Smooth muscle cell (in vitro differentiated cells): ENCODE measurements around the gene KLHDC7B. TPM values are rescaled to one million over a fixed set of nuclear protein-coding genes. Genes with fewer than 3 reads are reported as not detected.
A peak's percentile ranks its signal among the peaks of the same experiment; 100 is the strongest.

ENCODE experiments used
- DNase-seq: peaks from one replicate; lab custom pipeline; 2025; ENCODE audit not compliant: unreplicated experiment; lab: John Stamatoyannopoulos, UW
- H2AFZ ChIP-seq: fragments of 200-600 bp; sonication (generic); 2 replicates; pipeline ENCODE4 v1.6.0; 2016; ENCODE audit warnings: antibody characterized with exemption, low read depth, mild to moderate bottlenecking
- H3F3A ChIP-seq: fragments of 200-600 bp; sonication (generic); 2 replicates; pipeline ENCODE4 v1.6.0; 2017; ENCODE audit warnings: antibody characterized with exemption, low read depth
- H3K27ac ChIP-seq: fragments of 200-600 bp; sonication (generic); 2 replicates; pipeline ENCODE4 v1.5.1; 2016; ENCODE audit warnings: low read depth, mild to moderate bottlenecking
- H3K27me3 ChIP-seq: fragments of 200-600 bp; sonication (generic); 2 replicates; pipeline ENCODE4 v1.6.1; 2016; ENCODE audit warnings: low read depth, mild to moderate bottlenecking
- H3K36me3 ChIP-seq: fragments of 200-600 bp; sonication (generic); 2 replicates; pipeline ENCODE4 v1.5.1; 2016; ENCODE audit warnings: low read depth
- H3K4me1 ChIP-seq: fragments of 200-600 bp; sonication (generic); 2 replicates; pipeline ENCODE4 v1.5.1; 2016; ENCODE audit warnings: low read depth
- H3K4me2 ChIP-seq: fragments of 200-600 bp; sonication (generic); 2 replicates; pipeline ENCODE4 v1.6.0; 2016; ENCODE audit warnings: mild to moderate bottlenecking
- H3K4me3 ChIP-seq: fragments of 200-600 bp; sonication (generic); 2 replicates; pipeline ENCODE4 v1.5.1; 2016; ENCODE audit warnings: mild to moderate bottlenecking
- H3K79me2 ChIP-seq: fragments of 200-600 bp; sonication (generic); 2 replicates; pipeline ENCODE4 v1.6.0; 2016; ENCODE audit warnings: low read depth, mild to moderate bottlenecking
- H3K9ac ChIP-seq: fragments of 200-600 bp; sonication (generic); 2 replicates; pipeline ENCODE4 v1.6.0; 2016; ENCODE audit warnings: low read depth
- H3K9me3 ChIP-seq: fragments of 200-600 bp; sonication (generic); replicated peaks from 2 replicates; pipeline ENCODE4 v1.5.1; 2016; ENCODE audit warnings: low read depth
- H4K20me1 ChIP-seq: fragments of 200-600 bp; sonication (generic); 2 replicates; pipeline ENCODE4 v1.6.0; 2016; ENCODE audit warnings: low read depth
- CTCF ChIP-seq: fragments of 200-600 bp; sonication (generic); IDR thresholded peaks from 2 replicates; pipeline ENCODE4 v1.5.1; 2017; ENCODE audit warnings: borderline replicate concordance, mild to moderate bottlenecking, antibody characterized with exemption; ENCODE audit not compliant: insufficient read depth, poor library complexity, severe bottlenecking
- WGBS: methylation state at CpG from one replicate; pipeline ENCODE4 v1.1.7; 2016; ENCODE audit warnings: low lambda C conversion rate; 5-methylcytosine and 5-hydroxymethylcytosine counted together
- polyA plus RNA-seq: library from polyadenylated mRNA; unstranded; fragments of >200 nt; fragmentation: Nextera tagmentation; extraction: Ambion mirVana; gene quantifications from 2 replicates; pipeline ENCODE4 v1.2.1, GENCODE V29; 2016
- total RNA-seq: library from RNA; depleted of rRNA; stranded (reverse); fragments of >200 nt; gene quantifications from 2 replicates; pipeline ENCODE4 v1.2.3, GENCODE V29; 2014

The KLHDC7B gene
- total and polyA plus RNA-seq, 2 experiments from 2014 or later: 1.1 to 1.5 TPM

- no peak for DNase-seq
- WGBS: 96% methylated on average over 8 of the region's 8 CpGs
- no peak overlapping the region for H3K4me2 ChIP-seq
Observed at GRCh38 chr22:50578776-50579310, 33.1 kb downstream of the KLHDC7B start.

DNA sequence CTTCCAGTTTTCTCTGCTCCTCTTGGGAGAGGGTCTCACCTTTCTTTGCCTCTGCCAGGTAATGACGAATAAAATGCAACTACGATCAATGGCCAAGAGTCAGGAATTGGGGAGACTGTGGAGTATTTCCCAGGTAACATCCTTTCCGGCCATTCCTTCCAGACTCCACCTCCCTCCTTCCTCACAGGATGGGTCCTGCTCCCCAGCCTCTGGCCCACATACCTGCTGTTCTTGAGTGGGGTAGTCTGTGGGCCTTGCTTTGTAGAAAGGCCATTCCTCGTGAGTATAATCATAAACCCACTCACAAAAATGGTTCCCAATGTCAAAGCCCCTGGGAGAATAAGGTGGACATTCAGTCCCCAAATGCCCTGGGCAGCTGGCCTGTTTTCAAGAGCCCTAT is 34.1 kb downstream of the KLHDC7B start:
- DNase-seq: no peak
- H3F3A ChIP-seq: no peaks in the 10 kb centered on the region
- H3K9me3 ChIP-seq: no peaks in the 10 kb centered on the region
- H2AFZ ChIP-seq: no peak overlapping the region
- H3K79me2 ChIP-seq: peaks cover 13% of the 10 kb centered on the region
- H3K4me2 ChIP-seq: no peak overlapping the region
- H3K27ac ChIP-seq: no peak overlapping the region
- TF ChIP-seq CTCF: no peak
- H3K4me1 ChIP-seq: peaks cover 6% of the 10 kb centered on the region
- H3K4me3 ChIP-seq: no peak overlapping the region
- H4K20me1 ChIP-seq: no peaks in the 10 kb centered on the region
- no peak overlapping the region for H3K9ac ChIP-seq
- H3K27me3 ChIP-seq: no peaks in the 10 kb centered on the region
- H3K36me3 ChIP-seq: no peaks in the 10 kb centered on the region
- WGBS: 95% methylated on average over 4 of the region's 4 CpGs

More at GRCh38 chr22:50578776-50579310, 33.1 kb downstream of the KLHDC7B start:
- H3K36me3 ChIP-seq: no peaks in the 10 kb centered on the region
- no peaks in the 10 kb centered on the region for H3K9me3 ChIP-seq
- H3K27ac ChIP-seq: no peak overlapping the region
- H3F3A ChIP-seq: no peaks in the 10 kb centered on the region
- no peak overlapping the region for H2AFZ ChIP-seq
- no peaks in the 10 kb centered on the region for H3K27me3 ChIP-seq
- H3K9ac ChIP-seq: no peak overlapping the region
- no peak for TF ChIP-seq CTCF
- H4K20me1 ChIP-seq: no peaks in the 10 kb centered on the region
- peaks cover 6% of the 10 kb centered on the region for H3K4me1 ChIP-seq
- H3K79me2 ChIP-seq: peaks cover 13% of the 10 kb centered on the region
- H3K4me3 ChIP-seq: no peak overlapping the region

DNA sequence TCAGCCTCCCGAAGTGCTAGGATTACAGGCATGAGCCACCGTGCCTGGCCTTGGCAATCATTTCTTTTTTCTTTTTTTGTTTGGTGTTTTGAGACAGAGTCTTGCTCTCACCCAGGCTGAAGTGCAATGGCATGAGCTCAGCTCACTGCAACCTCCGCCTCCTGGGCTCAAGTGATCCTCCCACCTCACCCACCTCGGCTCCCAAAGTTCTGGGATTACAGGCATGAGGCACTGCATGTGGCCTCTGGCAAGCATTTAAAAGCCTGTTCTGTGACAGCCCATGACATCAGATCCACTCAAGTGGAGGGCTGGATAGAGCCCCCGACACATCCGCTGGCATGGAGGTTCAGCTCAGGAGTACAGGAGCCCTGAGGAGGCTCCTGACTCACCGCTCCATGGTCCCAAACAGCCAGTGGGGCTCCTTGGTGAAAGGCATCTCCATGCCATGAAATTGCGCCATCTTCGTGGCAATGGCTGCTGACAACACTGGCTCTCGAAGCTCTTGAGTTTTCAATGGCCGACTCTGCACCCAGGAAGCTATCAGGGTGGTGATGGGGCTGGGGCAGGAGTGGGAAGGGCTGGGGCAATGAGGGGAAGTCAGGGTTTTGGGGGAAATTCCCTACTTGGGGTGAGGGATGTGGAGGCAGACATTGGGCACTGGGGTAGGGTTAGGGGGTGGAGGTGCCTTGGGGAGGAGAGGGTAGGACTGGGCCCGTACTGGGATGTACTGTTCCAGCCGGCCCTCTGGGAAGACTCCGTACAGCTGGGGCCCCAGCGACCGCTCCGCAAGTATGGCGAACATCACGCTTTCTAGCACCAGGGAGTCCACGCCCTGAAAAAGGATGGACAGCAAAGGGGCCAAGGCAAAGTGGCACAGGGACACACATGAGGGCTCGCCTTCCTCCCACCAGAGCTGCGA is 35.6 kb downstream of the KLHDC7B start:
- peaks cover 6% of the 10 kb centered on the region for H3K4me1 ChIP-seq
- TF ChIP-seq CTCF: no peak
- H3K4me2 ChIP-seq: peak overlapping the region; percentile 96
- no peaks in the 10 kb centered on the region for H3K36me3 ChIP-seq
- H3K4me3 ChIP-seq: peak overlapping the region; percentile 93
- no peaks in the 10 kb centered on the region for H4K20me1 ChIP-seq
- H3K27me3 ChIP-seq: no peaks in the 10 kb centered on the region
- no peaks in the 10 kb centered on the region for H3K9me3 ChIP-seq
- no peak for DNase-seq
- H3F3A ChIP-seq: no peaks in the 10 kb centered on the region
- H3K79me2 ChIP-seq: peaks cover 13% of the 10 kb centered on the region
- H3K27ac ChIP-seq: no peak overlapping the region
- no peak overlapping the region for H2AFZ ChIP-seq
- WGBS: 91% methylated on average over 20 of the region's 22 CpGs
- H3K9ac ChIP-seq: peak overlapping the region; percentile 97
